Measurements from ENCODE around the gene KCNJ12.

KCNJ12 gene

GRCh38 chr17:21382560-21383495 is 6.7 kb downstream of the KCNJ12 start:
- no peak for DNase-seq (ENCODE audit: low read depth)
- no peak overlapping the region for H3K4me3 ChIP-seq (replicated peaks; ENCODE audit: low read depth, low read length)
- no peak for TF ChIP-seq CTCF (IDR thresholded peaks at IDR 0.05; ENCODE audit: low read length, missing control alignments)

GRCh38 chr17:21385281-21385845 is 9.2 kb downstream of the KCNJ12 start:
- no peak for DNase-seq (ENCODE audit: low read depth)
- no peak for TF ChIP-seq CTCF (IDR thresholded peaks at IDR 0.05; ENCODE audit: low read length, missing control alignments)
- H3K4me3 ChIP-seq (replicated peaks; ENCODE audit: low read depth, low read length), result no peak overlapping the region

GRCh38 chr17:21387616-21388015 is 11.5 kb downstream of the KCNJ12 start:
- H3K4me3 ChIP-seq (replicated peaks; ENCODE audit: low read depth, low read length), result no peak overlapping the region
- no peak for TF ChIP-seq CTCF (IDR thresholded peaks at IDR 0.05; ENCODE audit: low read length, missing control alignments)
- no peak for DNase-seq (ENCODE audit: low read depth)

- H3K4me3 ChIP-seq (replicated peaks; ENCODE audit: low read depth, low read length), result no peak overlapping the region
- no peak for DNase-seq (ENCODE audit: low read depth)
- TF ChIP-seq CTCF (IDR thresholded peaks at IDR 0.05; ENCODE audit: low read length, missing control alignments), result no peak
These were observed 11.9 kb downstream of the KCNJ12 start for GRCh38 chr17:21388066-21388465.

- DNase-seq (ENCODE audit: low read depth), result no peak
- H3K4me3 ChIP-seq (replicated peaks; ENCODE audit: low read depth, low read length), result no peak overlapping the region
- no peak for TF ChIP-seq CTCF (IDR thresholded peaks at IDR 0.05; ENCODE audit: low read length, missing control alignments)
These were observed 12.8 kb downstream of the KCNJ12 start for GRCh38 chr17:21388944-21389343.

- no peak overlapping the region for H3K4me3 ChIP-seq (replicated peaks; ENCODE audit: low read depth, low read length)
- no peak for TF ChIP-seq CTCF (IDR thresholded peaks at IDR 0.05; ENCODE audit: low read length, missing control alignments)
- DNase-seq (ENCODE audit: low read depth), result no peak
These were observed 13.2 kb downstream of the KCNJ12 start for GRCh38 chr17:21389394-21389793.
